ENCODE results near the gene TRMT44.
"Not testable (repeated sequence)": the region's sequence is repeated elsewhere in the genome, so short reads cannot be mapped to it uniquely, and the experiment has no call there.

The TRMT44 gene

GRCh38 chr4:8504279-8505007, 63.9 kb downstream of the TRMT44 start:
- Mint-ChIP-seq H3K36me3 (no peaks in the 10 kb centered on the region), H3K27ac (no peak overlapping the region), H3K4me3 (no peak overlapping the region), H3K9me3 (no peaks in the 10 kb centered on the region), H3K4me1 (no peaks in the 10 kb centered on the region), H3K27me3 (no peaks in the 10 kb centered on the region)

- Mint-ChIP-seq H3K4me3 (no peak overlapping the region), H3K4me1 (no peaks in the 10 kb centered on the region), H3K9me3 (no peaks in the 10 kb centered on the region), H3K27ac (no peak overlapping the region), H3K36me3 (no peaks in the 10 kb centered on the region), H3K27me3 (no peaks in the 10 kb centered on the region)
Observed at GRCh38 chr4:8505229-8505628, 64.7 kb downstream of the TRMT44 start.

DNA sequence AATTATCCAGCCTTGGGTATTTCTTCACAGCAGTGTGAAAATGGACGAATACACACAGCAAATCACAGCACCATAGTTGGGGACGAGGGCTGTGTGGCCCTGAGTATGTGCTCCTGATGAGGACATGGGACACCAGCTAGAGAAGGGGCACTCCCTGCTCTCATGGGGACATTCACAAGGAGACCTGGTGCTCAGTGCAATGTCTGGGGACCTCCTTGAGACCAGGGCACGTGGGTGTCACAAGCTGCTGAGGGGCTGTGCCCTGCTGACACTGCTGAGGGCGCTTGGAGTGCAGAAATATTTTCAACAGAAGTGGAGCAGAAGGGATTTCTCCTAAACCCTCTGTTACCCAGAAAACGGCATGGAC, 65.4 kb downstream of the TRMT44 start:
- Mint-ChIP-seq H3K27me3 (no peaks in the 10 kb centered on the region), H3K27ac (no peak overlapping the region), H3K4me3 (no peak overlapping the region), H3K9me3 (no peaks in the 10 kb centered on the region), H3K4me1 (no peaks in the 10 kb centered on the region), H3K36me3 (no peaks in the 10 kb centered on the region)

- no peaks in the 10 kb centered on the region for H3K27me3 Mint-ChIP-seq
- H3K4me3 Mint-ChIP-seq: no peak overlapping the region
- no peaks in the 10 kb centered on the region for H3K36me3 Mint-ChIP-seq
- no peak overlapping the region for H3K27ac Mint-ChIP-seq
- no peaks in the 10 kb centered on the region for H3K9me3 Mint-ChIP-seq
- H3K4me1 Mint-ChIP-seq: no peaks in the 10 kb centered on the region
Observed at GRCh38 chr4:8506373-8507195, 66.0 kb downstream of the TRMT44 start.

- no peaks in the 10 kb centered on the region for H3K36me3 Mint-ChIP-seq
- H3K27ac Mint-ChIP-seq: no peak overlapping the region
- no peaks in the 10 kb centered on the region for H3K9me3 Mint-ChIP-seq
- H3K4me3 Mint-ChIP-seq: no peak overlapping the region
- no peaks in the 10 kb centered on the region for H3K27me3 Mint-ChIP-seq
- no peaks in the 10 kb centered on the region for H3K4me1 Mint-ChIP-seq
Observed at GRCh38 chr4:8507196-8507570, 66.6 kb downstream of the TRMT44 start.

DNA sequence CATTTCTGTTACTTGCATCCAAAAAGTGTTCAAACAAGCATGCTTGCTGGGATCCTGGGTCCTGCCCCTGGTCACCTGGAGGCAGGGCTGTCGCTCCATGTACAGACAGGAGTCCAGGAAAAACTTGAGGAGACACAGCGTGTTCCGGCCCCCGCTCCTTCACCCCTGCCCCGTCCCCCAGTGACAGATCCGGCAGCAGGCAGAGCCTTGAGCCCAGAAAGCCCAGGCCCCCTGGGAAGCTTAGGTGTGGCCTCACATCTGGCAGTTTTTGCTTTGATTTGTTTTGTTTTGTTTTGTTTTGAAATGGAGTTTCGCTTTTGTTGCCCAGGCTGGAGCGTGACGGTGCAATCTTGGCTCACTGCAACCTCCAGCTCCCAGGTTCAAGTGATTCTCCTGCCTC, 67.0 kb downstream of the TRMT44 start:
- H3K9me3 Mint-ChIP-seq: no peaks in the 10 kb centered on the region
- no peaks in the 10 kb centered on the region for H3K27me3 Mint-ChIP-seq
- no peaks in the 10 kb centered on the region for H3K4me1 Mint-ChIP-seq
- H3K36me3 Mint-ChIP-seq: no peaks in the 10 kb centered on the region
- H3K27ac Mint-ChIP-seq: no peak overlapping the region
- no peak overlapping the region for H3K4me3 Mint-ChIP-seq

- no peaks in the 10 kb centered on the region for H3K27me3 Mint-ChIP-seq
- H3K4me3 Mint-ChIP-seq: no peak overlapping the region
- H3K4me1 Mint-ChIP-seq: no peaks in the 10 kb centered on the region
- no peaks in the 10 kb centered on the region for H3K36me3 Mint-ChIP-seq
- no peak overlapping the region for H3K27ac Mint-ChIP-seq
- no peaks in the 10 kb centered on the region for H3K9me3 Mint-ChIP-seq
Observed at GRCh38 chr4:8508266-8508665, 67.7 kb downstream of the TRMT44 start.

DNA sequence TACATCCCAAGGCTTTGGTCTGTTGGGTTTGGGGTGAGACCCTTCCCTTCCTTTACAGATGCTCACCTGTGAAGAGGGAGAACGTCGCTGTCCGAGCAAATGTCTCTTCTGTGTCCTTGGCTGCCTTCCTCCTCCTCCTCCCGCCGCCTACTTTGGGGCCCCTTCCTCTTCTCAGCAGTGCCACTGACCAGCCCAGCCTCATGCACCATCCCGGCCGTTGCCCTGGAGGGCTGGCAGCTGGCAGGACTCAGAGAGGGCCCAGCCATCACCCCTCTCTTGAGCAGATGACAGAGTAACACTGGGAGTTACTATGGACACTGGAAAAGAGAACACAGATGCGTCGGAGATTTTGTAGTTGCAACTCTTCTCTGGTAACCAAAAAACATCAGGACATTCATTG, 68.2 kb downstream of the TRMT44 start:
- no peaks in the 10 kb centered on the region for H3K4me1 Mint-ChIP-seq
- no peak overlapping the region for H3K27ac Mint-ChIP-seq
- H3K4me3 Mint-ChIP-seq: no peak overlapping the region
- no peaks in the 10 kb centered on the region for H3K27me3 Mint-ChIP-seq
- no peaks in the 10 kb centered on the region for H3K36me3 Mint-ChIP-seq
- no peaks in the 10 kb centered on the region for H3K9me3 Mint-ChIP-seq

DNA sequence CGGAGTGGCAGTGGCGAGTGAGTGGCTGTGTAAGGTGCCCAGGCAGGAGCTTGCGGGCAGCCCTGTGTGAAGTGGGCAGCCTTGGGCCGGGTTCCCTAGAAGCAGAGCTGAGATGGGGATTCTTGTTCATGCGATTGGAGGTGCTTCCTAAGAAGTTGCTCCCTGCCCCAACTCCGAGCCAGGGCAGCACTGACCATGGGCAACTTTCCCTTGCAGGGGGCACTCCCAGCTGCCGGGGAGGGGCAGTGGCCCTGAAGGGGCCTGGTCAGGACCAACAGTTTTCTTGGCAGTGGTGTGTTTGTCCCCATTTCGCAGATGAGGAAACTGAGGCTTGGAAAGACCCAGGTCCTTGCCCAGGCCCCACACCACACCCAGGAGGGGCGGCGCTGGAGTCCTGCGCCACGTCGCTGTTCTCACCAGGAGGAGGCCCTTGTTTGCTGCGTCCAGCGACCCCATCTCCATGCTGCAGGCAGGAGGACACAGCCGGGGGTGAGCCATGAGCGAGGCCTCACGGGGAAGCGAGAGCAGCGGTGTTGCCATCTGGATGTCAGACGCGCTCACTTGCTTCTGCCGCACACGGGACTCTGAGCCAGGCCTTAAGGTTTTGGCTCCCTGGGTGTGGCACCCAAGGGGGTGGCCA, 68.9 kb downstream of the TRMT44 start:
- Mint-ChIP-seq H3K9me3 (no peaks in the 10 kb centered on the region), H3K27ac (no peak overlapping the region), H3K4me1 (no peaks in the 10 kb centered on the region), H3K4me3 (no peak overlapping the region), H3K36me3 (no peaks in the 10 kb centered on the region), H3K27me3 (no peaks in the 10 kb centered on the region)

DNA sequence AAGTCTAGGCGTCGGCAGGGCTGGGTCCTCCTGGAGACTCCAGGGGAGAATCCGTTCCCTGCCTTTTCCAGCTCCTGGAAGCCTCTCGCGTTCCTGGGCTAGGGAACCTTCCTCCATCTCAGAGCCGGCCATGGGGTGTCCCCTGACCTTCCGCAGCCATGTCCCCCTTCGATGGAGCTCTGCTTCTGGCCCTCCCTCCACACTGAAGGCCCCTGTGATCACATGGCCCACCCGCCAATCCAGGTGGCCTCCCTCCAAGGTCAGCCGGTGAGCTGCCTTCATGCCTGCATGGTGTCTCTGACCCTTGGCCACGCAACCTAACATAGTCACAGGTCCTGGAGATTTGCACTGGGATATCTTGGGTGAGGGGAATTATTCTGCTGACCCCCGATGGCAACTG, 69.6 kb downstream of the TRMT44 start:
- no peaks in the 10 kb centered on the region for H3K27me3 Mint-ChIP-seq
- no peak overlapping the region for H3K4me3 Mint-ChIP-seq
- no peaks in the 10 kb centered on the region for H3K9me3 Mint-ChIP-seq
- no peaks in the 10 kb centered on the region for H3K4me1 Mint-ChIP-seq
- H3K36me3 Mint-ChIP-seq: no peaks in the 10 kb centered on the region
- H3K27ac Mint-ChIP-seq: no peak overlapping the region

DNA sequence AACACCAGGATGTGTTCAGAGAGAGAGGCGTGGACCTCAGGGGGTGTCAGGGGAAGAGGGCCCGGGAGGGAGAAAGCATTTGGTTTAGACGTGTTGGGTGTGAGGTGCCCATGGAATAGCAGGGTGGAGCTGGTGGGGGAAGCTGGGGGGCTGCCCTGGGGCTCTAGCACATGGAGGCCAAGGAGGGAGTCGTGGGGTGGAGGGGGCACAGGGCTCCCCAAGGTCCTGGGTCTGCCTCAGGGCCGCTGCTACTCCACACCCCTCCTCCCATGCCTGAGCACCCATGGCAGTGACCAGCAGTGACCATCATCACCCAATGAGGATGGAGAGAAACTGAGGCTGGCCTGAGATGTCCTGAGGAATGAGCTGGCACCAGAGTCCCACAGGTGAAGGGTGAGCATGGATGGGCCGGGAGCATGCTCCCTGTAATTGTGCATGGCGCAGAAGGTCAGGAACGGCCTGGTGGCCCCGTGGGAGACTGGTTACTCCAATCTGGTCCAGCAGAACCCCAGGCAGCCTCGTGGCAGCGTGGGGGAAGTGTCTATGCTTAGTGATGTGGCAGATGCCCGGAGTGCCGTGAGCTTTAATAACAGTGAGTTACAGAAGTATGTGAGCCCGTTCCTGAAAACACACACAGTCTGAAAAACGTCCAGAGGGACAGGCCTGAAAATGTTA, 70.2 kb downstream of the TRMT44 start:
- H3K36me3 Mint-ChIP-seq: no peaks in the 10 kb centered on the region
- H3K27me3 Mint-ChIP-seq: no peaks in the 10 kb centered on the region

GRCh38 chr4:8512510-8512909, 71.9 kb downstream of the TRMT44 start:
- Mint-ChIP-seq H3K36me3 (no peaks in the 10 kb centered on the region), H3K27ac (no peak overlapping the region), H3K4me1 (no peaks in the 10 kb centered on the region), H3K9me3 (no peaks in the 10 kb centered on the region), H3K4me3 (no peak overlapping the region), H3K27me3 (no peaks in the 10 kb centered on the region)

More for the DNA sequence above, 70.2 kb downstream of the TRMT44 start:
- H3K9me3 Mint-ChIP-seq: no peaks in the 10 kb centered on the region
- H3K4me3 Mint-ChIP-seq: no peak overlapping the region
- no peaks in the 10 kb centered on the region for H3K4me1 Mint-ChIP-seq
- no peak overlapping the region for H3K27ac Mint-ChIP-seq

- H3K27me3 Mint-ChIP-seq, H3K4me1 Mint-ChIP-seq, H3K4me3 Mint-ChIP-seq, H3K9me3 Mint-ChIP-seq, H3K36me3 Mint-ChIP-seq, H3K27ac Mint-ChIP-seq: not testable (repeated sequence)
Observed at GRCh38 chr4:8513080-8513479, 72.5 kb downstream of the TRMT44 start.

DNA sequence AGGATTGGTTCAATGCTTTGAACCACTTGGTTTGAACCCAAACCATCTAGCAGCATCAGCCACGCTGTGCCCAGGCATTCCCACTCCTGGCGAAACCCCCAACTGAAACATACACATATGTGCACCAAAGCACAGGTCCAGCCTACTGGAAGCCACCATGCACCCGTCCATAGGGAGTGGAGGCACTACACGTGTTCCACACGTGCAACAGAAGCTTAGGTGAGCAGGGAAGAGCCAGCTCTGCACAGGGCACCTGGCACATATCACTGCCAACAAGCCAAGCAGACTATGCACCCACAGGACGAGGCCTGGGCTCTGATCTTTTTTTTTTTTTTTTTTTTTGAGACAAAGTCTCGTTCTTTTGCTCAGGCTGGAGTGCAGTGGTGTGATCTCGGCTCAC, 73.4 kb downstream of the TRMT44 start:
- Mint-ChIP-seq H3K9me3 (no peaks in the 10 kb centered on the region), H3K36me3 (no peaks in the 10 kb centered on the region), H3K4me1 (no peaks in the 10 kb centered on the region), H3K27ac (no peak overlapping the region), H3K4me3 (no peak overlapping the region), H3K27me3 (no peaks in the 10 kb centered on the region)

GRCh38 chr4:8514391-8514790, 73.8 kb downstream of the TRMT44 start:
- no peak overlapping the region for H3K4me3 Mint-ChIP-seq
- no peak overlapping the region for H3K27ac Mint-ChIP-seq
- H3K9me3 Mint-ChIP-seq: no peaks in the 10 kb centered on the region
- no peaks in the 10 kb centered on the region for H3K4me1 Mint-ChIP-seq
- no peaks in the 10 kb centered on the region for H3K36me3 Mint-ChIP-seq
- no peaks in the 10 kb centered on the region for H3K27me3 Mint-ChIP-seq

All from activated naive CD4-positive, alpha-beta T cell treated with anti-CD3 and anti-CD28 coated beads, Interleukin-2, amount 50 U/mL, for 24 hours (primary cell).